Tibial nerve (tissue), 4 donors: ENCODE measurements around the gene CYP27C1. TPM values are rescaled to one million over a fixed set of nuclear protein-coding genes. Genes with fewer than 3 reads are reported as not detected.
A peak's percentile ranks its signal among the peaks of the same experiment; 100 is the strongest.

Experiments
- DNase-seq, 2 donors: peaks; one replicate each; pipeline ENCODE4 v3.0.0-alpha.2; 2019; ENCODE audit warnings: low spot score in 2 of 2
- H3K27ac ChIP-seq, 4 donors: fragments of 200-600 bp; sonication (generic) in 3 of 4; one replicate each; pipeline ENCODE4 v1.5.1; 2017 to 2019; ENCODE audit warnings: mild to moderate bottlenecking in 1 of 4
- H3K27me3 ChIP-seq, 2 donors: fragments of 200-600 bp; sonication (generic) in 1 of 2; one replicate each; pipeline versions ENCODE4 v1.5.1 to v1.6.0; 2017 to 2019
- H3K36me3 ChIP-seq, 3 donors: fragments of 200-600 bp; sonication (generic); one replicate each; pipeline ENCODE4 v1.5.1; 2018 to 2019
- H3K4me1 ChIP-seq, 4 donors: fragments of 200-600 bp; sonication (generic) in 3 of 4; one replicate each; pipeline ENCODE4 v1.5.1; 2017 to 2019
- H3K4me3 ChIP-seq, 4 donors: fragments of 200-600 bp; sonication (generic) in 3 of 4; one replicate each; pipeline ENCODE4 v1.5.1; 2017 to 2019; ENCODE audit warnings: mild to moderate bottlenecking in 1 of 4, moderate library complexity in 1 of 4
- H3K9me3 ChIP-seq, 4 donors: fragments of 200-600 bp; sonication (generic) in 3 of 4; one replicate each; pipeline ENCODE4 v1.5.1; 2017 to 2019
- EP300 ChIP-seq, 2 donors: sonication (generic); formaldehyde crosslinking; IDR thresholded peaks; one replicate each; pipeline ENCODE4 v1.6.1; 2017; ENCODE audit warnings: antibody characterized with exemption in 2 of 2, mild to moderate bottlenecking in 1 of 2
- POLR2A ChIP-seq, 2 donors: fragments of 450-650 bp; IDR thresholded peaks; one replicate each; pipeline ENCODE4 v1.6.1; 2017; ENCODE audit warnings: antibody characterized with exemption in 2 of 2, mild to moderate bottlenecking in 2 of 2, moderate library complexity in 2 of 2
- WGBS, 2 donors: methylation state at CpG; one replicate each; pipeline ENCODE4 v1.1.5; 2018; 5-methylcytosine and 5-hydroxymethylcytosine counted together
- total RNA-seq, 4 donors: library from RNA; depleted of rRNA; stranded (reverse); fragments of >200 nt; gene quantifications; one replicate each; pipeline ENCODE4 v1.1.0, GENCODE V29; 2016
- TF ChIP-seq, protein P1 (sequence below), 5 experiments: fragments of 200-600 bp in 3 of 5; fragments of 450-650 bp in 2 of 5; sonication (generic) in 3 of 5; IDR thresholded peaks; one replicate each; pipeline ENCODE4 v1.5.1; 2016 to 2019; ENCODE audit warnings: antibody characterized with exemption in 5 of 5, mild to moderate bottlenecking in 3 of 5, moderate library complexity in 2 of 5

CYP27C1 gene
- total RNA-seq, 4 donors from 2014 or later, result 0.42 to 1.2 (median 0.73) TPM

DNA sequence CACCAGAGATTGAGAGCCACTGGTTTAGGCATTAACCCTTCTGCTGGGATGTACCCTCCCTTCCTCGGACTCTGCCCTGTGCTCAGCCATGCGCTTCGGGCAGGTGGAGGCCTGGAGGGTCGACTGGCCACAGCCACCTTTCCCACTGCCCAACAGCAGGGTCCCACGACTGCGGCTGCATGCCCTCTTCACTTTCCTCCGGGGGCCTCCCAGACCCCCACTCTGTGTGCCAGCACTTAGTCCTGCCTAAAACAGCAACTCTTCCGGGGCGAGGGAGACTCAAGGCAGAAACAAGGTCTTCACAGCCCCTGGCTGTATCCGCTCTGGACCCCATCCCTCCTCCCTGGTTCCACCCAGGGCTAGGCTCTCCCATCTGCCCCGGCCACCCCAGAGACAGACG is 81.8 kb downstream of the CYP27C1 start:
- 86 to 87% methylated on average over 12 of the region's 12 CpGs for WGBS, 2 donors
- Histone ChIP-seq H3K9me3 (no peaks in the 10 kb centered on the region), H3K4me3 (no peak overlapping the region), H3K27me3 (no peaks in the 10 kb centered on the region), H3K36me3 (no peaks in the 10 kb centered on the region), H3K4me1 (peaks cover 0 to 11% (median 4%) of the 10 kb centered on the region in 4 donors), H3K27ac (no peak overlapping the region)
- DNase-seq, result no peak
- TF ChIP-seq POLR2A (IDR thresholded peaks at IDR 0.05) (no peak), EP300 (IDR thresholded peaks at IDR 0.05) (no peak)
- TF ChIP-seq, protein P1, sequence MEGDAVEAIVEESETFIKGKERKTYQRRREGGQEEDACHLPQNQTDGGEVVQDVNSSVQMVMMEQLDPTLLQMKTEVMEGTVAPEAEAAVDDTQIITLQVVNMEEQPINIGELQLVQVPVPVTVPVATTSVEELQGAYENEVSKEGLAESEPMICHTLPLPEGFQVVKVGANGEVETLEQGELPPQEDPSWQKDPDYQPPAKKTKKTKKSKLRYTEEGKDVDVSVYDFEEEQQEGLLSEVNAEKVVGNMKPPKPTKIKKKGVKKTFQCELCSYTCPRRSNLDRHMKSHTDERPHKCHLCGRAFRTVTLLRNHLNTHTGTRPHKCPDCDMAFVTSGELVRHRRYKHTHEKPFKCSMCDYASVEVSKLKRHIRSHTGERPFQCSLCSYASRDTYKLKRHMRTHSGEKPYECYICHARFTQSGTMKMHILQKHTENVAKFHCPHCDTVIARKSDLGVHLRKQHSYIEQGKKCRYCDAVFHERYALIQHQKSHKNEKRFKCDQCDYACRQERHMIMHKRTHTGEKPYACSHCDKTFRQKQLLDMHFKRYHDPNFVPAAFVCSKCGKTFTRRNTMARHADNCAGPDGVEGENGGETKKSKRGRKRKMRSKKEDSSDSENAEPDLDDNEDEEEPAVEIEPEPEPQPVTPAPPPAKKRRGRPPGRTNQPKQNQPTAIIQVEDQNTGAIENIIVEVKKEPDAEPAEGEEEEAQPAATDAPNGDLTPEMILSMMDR (IDR thresholded peaks at IDR 0.05), result no peak

DNA sequence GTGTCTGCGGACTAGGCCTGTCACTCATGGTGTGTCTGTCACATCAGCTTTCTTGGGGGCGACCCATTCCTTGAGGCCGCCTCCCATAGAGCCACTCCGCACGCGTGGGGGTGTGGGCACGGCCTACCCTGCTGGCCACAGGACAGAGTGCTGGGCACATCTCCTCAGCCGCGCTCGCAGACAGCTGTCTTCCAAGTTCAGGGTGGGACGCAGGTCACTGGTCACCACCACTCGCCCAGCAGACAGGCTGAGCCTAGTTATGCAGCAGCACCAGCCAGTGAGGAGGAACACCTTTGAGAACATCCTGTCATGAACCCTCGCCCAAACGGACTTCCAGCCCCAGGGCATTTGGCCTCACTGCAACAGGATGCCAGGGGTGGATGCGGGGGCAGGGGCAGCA is 82.4 kb downstream of the CYP27C1 start:
- H3K36me3 ChIP-seq, result no peaks in the 10 kb centered on the region
- H3K27me3 ChIP-seq, result no peaks in the 10 kb centered on the region
- H3K4me3 ChIP-seq, result no peak overlapping the region
- TF ChIP-seq, protein P1 (IDR thresholded peaks at IDR 0.05), result no peak
- TF ChIP-seq POLR2A (IDR thresholded peaks at IDR 0.05) (no peak), EP300 (IDR thresholded peaks at IDR 0.05) (no peak)
- DNase-seq, result no peak
- WGBS, 2 donors, result 90 to 93% methylated on average over 12 to 15 of the region's 15 CpGs
- no peak overlapping the region for H3K27ac ChIP-seq
- H3K4me1 ChIP-seq, result peaks cover 0 to 5% (median 0%) of the 10 kb centered on the region in 4 donors
- H3K9me3 ChIP-seq, result no peaks in the 10 kb centered on the region

DNA sequence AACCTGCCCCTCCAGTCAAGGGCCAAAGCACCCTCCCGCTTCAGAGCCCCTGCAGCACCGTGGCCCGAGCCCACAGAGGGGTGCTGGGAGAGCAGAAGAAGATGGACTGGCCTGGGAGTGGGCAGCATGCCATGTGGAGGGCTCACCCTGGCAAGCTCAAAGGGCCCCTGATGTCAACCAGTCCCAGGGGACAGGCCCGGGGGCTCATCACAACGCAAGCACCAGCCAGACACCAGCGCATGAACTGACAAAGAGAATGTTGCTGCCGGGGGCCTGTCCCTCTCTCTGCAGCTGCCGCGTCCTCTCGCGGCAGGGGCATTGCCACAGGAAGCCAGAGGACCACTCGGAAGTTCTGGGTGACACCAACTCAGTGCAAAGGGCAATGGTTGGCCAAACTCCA is 82.9 kb downstream of the CYP27C1 start:
- 90 to 94% methylated on average over 11 to 12 of the region's 12 CpGs for WGBS, 2 donors
- no peaks in the 10 kb centered on the region for H3K9me3 ChIP-seq
- H3K36me3 ChIP-seq, result no peaks in the 10 kb centered on the region
- no peak for DNase-seq
- H3K27me3 ChIP-seq, result no peaks in the 10 kb centered on the region
- TF ChIP-seq, protein P1 (IDR thresholded peaks at IDR 0.05), result no peak
- TF ChIP-seq EP300 (IDR thresholded peaks at IDR 0.05), result no peak
- no peak for TF ChIP-seq POLR2A (IDR thresholded peaks at IDR 0.05)
- H3K4me3 ChIP-seq, result no peak overlapping the region
- H3K4me1 ChIP-seq, result peaks cover 0 to 2% (median 0%) of the 10 kb centered on the region in 4 donors
- no peak overlapping the region for H3K27ac ChIP-seq

DNA sequence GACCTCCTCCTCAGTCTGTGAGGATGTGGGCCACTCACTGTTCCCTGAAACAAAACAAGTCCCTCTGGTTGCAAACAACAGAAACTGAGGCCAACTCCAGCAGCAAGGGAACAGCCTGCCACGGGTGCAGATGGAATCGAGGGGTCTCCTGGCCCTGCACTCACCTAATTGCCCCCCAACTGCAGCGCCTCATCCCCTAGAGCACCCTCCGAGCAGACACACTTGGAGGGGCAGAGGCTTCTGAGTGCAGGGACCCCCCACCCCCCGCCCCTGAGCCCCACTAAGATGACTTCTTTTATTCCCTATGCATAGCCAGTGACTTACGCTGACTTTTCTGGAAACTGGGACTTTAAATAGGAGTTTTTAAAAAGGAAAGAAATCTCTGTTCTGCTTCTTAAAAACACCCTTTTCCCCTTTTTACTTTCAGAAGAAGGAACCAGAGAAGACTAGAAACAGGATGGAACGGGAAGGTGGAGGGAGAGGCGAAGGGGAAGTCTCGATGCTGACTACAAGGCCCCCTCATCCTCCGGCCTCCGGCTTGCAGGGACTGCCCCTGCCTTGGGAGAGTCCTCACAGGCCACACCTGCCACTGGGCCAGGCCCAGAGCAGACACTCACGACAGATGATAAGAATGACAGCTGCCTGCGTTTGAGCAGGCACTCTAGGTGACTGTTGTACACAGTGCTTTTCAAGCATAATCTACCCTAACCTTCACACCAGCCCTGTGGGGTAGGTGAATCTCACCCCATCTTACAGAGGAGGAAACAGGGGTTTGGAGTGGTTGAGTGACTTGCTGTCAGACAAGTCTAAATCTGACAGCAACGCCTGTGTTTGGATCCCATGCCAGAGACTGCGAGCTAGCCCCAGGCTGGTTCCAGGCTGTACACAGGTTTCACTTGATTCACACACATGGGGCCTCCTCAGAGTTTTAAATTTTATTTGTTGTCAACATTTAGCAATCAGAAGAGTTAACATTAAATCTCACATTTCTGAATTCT is 85.0 kb downstream of the CYP27C1 start:
- WGBS, 2 donors, result 73 to 83% methylated on average over 15 of the region's 15 CpGs
- DNase-seq, result no peak
- no peak for TF ChIP-seq POLR2A (IDR thresholded peaks at IDR 0.05)
- TF ChIP-seq, protein P1 (IDR thresholded peaks at IDR 0.05), result no peak
- TF ChIP-seq EP300 (IDR thresholded peaks at IDR 0.05), result no peak
- Histone ChIP-seq H3K36me3 (no peaks in the 10 kb centered on the region), H3K27ac (peak overlapping the region in 1 of 4 donors; percentile 49), H3K9me3 (no peaks in the 10 kb centered on the region), H3K4me3 (no peak overlapping the region), H3K27me3 (no peaks in the 10 kb centered on the region), H3K4me1 (peaks cover 0 to 2% (median 0%) of the 10 kb centered on the region in 4 donors)

DNA sequence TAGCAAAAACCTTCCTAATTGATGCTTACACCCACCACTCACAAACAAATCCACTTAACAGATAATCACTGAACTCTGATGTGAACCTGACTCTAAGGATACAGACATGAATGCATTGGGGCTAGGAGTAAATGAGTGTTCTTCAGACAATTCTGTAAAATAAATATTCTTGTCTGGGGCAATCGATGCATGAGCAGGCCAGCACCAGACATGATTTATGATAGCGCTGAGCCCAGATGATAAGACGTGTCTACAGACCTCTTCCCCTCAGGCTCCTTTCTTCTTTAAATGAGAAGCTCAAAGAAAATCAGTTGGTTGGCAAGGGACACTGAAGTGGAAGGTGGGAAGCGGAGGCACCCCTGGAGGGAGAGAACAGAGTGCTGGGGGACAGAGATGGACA is 85.9 kb downstream of the CYP27C1 start:
- no peak overlapping the region for H3K27ac ChIP-seq
- TF ChIP-seq POLR2A (IDR thresholded peaks at IDR 0.05) (no peak), EP300 (IDR thresholded peaks at IDR 0.05) (no peak)
- TF ChIP-seq, protein P1 (IDR thresholded peaks at IDR 0.05), result no peak
- no peaks in the 10 kb centered on the region for H3K27me3 ChIP-seq
- peaks cover 0 to 2% (median 0%) of the 10 kb centered on the region in 4 donors for H3K4me1 ChIP-seq
- no peak for DNase-seq
- 76 to 79% methylated on average over 4 of the region's 4 CpGs for WGBS, 2 donors
- no peaks in the 10 kb centered on the region for H3K9me3 ChIP-seq
- no peaks in the 10 kb centered on the region for H3K36me3 ChIP-seq
- H3K4me3 ChIP-seq, result no peak overlapping the region
